Measurements from ENCODE around the gene UTS2B.
"Not testable (repeated sequence)": the region's sequence is repeated elsewhere in the genome, so short reads cannot be mapped to it uniquely, and the experiment has no call there.

Gene UTS2B

DNA sequence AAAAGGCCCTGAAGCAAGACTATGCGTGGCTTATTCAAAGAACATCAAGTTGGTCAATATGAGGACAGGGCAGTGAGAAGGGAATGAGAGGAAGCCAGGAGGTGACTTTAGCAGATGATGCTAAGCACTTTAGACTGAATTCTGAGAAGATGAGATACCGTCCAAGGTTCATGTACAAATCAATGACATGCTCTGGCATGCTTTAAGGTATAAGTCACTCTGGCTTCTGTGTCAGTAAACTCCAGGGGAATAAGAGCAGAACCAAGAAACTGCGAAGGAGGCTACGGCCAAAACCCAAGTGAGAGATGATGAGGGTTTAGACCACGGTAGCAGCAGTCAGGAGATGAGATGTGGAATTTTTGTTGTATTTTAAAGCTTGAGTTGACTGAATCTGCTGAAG lies 10.0 kb downstream of the UTS2B start:
- DNase-seq, result no peak

DNA sequence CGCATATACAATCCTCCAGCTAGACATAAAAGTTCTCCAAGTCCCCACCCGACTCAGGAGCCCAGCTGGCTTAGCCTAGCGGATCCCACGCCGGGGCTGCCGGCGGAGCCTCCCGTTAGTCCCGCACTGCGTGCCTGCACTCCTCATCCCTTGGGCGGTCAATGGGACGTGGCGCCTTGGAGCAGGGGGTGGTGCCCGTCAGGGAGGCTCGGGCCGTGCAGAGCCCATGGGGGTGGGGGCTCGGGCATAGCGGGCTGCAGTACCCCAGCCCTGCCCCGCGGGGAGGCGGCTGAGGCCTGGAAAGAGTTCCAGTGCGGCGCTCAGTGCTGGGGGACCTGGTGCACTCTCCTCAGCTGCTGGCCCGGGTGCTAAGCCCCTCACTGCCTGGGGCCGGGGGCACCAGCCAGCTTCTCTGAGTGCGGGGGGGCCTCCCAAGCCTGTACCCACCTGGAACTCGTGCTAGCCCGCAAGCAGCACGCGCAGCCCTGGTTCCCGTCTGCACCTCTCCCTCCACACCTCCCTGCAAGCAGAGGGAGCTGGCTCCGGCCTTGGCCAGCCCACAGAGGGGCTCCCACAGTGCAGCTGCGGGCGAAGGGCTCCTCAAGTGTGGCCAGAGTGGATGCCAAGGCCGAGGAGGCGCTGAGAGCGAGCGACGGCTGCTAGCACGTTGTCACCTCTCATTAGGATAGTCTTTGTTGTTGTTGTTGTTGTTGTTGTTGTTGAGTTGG lies 13.3 kb downstream of the UTS2B start:
- no peak for DNase-seq

DNA sequence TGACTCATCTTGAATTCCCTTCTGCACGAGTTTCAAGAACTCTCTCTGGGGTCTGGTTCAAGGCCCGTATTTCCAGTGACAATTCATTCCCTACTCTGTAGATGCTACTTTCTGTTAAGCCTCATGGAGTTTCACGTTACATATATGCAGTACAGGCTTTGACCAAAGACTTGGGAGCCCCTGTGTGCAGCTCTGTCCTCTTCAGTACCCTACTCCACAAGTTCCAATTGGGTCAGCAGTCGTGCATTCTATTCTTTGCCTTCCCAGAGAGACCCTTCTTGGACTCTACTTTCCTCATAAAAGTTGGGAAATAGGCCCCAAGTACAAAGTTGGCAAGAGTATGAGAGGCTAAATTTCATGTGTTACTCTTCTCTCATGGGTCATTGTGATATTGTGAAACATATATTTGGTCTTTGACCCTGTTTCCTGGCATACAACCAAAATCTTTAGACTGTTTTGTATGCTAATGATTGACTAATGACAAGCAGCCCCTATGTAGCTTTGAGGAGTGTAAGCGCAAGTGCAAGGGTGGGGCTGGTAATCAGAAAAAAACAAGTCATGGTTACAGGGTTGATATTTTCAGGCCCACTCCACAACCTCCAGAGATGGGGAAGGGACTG lies 16.1 kb downstream of the UTS2B start:
- no peak for DNase-seq

DNA sequence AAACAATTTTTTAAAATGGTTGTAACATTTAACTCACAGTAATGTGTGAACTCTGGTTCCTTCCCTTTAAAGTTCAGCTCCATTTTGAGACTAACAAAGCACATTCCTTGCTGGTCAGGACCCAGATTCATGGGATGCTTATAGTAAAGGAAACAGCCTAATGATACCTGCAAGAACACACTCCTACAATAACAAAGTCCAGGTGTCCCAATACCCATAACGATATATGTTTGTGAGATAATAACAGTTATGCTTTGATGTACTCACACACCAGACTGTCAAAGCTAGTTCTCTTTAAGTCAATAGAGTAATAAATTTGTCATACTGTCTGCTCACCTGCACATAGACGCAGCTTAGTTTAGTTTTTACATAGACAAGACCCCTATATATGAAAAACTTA lies 17.0 kb downstream of the UTS2B start:
- no peak for DNase-seq

DNA sequence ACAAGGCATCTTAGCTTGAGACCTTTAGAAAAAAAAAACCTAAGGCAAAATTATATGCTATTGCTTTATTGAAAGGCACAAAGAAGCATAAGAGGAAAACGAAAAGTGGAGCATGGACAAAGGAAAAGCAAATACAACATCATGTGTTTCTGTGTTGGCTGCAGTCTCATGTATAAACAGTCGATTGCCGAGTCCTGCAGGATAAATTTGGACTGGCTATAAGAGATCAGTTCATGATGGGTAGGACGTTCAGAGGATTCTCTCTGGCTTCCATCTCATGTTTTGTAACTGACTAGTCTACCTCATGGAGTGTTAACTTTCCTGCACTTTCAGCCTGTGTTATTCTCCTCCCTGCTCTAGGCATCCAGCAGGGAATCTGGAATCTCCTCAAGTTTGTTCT lies 23.0 kb downstream of the UTS2B start:
- no peak for DNase-seq

DNA sequence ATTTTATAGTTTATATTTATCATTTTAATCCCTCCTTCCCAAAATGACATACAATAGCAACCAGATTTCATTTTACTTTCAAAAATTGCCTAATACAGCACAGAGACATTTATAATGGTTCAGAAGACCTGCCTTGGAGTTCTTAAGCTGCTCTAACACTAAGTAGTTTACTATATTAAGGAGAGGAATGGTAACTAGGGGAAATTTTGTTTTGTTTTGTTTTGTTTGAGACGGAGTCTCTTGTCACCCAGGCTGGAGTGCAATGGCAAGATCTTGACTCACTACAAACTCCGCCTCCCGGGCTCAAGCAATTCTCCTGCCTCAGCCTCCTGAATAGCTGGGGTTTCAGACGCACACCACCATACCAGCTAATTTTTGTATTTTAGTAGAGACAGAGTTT lies 23.9 kb downstream of the UTS2B start:
- no peak for DNase-seq

DNA sequence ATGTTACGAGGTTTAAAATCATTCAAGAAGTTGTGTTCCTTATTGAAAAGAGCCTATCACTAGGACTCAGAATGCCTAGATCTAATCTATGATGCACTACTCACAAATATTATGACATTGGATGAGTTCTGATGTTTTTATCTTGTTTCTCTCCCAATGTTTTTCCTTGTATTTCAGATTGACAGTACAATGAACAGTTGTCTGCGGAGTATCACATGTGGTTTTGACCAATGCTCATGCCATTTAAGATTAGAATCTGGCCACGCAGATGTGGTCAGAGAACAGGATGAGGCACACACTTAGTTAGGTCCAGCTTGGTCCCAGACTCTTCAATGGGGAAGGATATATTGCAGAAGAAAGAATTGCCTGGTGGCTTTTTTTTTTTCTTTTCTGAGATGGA lies 26.7 kb downstream of the UTS2B start:
- no peak for DNase-seq

DNA sequence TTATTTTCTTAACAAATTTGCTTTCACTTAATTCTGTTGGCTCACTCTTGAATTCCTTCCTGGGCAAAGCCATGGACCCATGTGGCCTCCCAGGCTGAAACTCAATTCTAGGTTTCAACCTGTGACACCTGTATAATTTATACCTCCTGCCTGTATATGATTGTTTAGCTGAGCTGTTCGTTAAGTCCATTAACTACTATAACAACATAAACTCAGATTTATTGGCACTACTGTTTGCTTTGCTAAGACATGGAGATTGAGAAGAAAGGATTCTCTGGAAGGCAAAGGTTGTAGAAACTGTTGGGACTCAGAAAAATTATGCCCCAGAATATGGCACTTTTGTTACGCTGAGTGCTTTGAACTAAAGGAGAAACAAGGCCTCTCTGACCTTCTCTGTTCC lies 27.9 kb downstream of the UTS2B start:
- DNase-seq, result no peak

DNA sequence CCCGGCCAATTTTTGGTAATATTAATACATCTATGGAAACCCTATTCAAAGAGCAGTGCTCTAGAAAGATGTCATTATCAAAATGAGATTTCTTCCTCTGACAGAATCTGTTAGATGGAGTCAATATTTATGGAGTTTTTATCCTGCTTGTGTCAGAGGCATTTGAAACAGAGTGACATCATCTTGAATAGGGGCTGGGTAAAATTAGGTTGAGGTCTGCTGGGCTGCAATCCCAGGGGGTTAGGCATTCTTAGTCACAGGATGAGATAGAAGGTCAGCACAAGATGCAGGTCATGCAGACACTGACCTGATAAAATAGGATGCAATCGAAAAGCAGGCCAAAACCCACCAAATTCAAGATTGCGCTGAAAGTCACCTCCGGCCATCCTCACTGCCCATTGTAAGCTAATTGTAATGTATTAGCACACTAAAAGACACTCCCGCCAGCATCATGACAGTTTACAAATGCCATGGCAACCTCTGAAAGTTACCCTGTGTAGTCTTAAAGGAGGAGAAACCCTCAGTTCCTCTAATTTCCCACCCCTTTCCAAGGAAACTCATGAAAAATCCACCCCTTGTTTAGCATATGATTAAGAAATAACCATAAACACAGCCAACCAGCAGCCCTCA lies 28.4 kb downstream of the UTS2B start:
- DNase-seq, result no peak

DNA sequence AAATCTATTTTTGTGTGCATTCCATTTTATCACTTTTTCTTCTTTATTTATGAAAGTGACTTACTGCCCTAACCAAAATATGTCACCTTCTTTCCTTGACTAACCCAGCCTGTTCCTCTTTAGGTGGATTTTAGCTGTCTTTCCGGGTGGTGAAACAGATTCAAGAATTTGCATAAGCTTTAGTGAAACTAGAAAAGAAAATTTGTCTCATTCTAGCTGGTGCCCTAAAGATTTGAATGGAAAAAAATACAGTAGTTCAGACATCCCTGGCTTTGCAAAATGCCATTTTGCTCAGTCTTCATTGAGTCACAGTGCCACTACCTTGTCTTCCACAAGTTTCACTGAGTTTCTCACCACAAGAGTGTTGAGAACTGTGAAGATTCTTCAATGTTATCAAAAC lies 29.3 kb downstream of the UTS2B start:
- DNase-seq, result no peak

DNA sequence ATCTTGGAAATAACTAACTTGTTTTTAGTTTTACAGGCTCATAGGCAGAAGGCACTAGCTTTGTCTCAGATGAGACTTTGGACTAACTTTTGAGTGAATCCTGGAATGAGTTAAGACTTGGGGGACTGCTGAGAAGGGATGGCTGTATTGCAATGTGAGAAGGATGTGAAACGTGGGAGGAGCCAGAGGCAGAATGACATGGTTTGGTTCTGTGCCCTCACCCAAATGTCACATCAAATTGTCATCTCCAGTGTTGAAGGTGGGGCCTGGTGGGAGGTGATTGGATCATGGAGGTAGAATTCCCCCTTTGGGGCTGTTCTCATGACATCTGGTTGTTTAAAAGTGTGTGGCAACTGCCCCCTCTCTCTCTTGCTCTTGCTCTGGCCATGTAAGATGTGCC lies 29.9 kb downstream of the UTS2B start:
- DNase-seq, result no peak

DNA sequence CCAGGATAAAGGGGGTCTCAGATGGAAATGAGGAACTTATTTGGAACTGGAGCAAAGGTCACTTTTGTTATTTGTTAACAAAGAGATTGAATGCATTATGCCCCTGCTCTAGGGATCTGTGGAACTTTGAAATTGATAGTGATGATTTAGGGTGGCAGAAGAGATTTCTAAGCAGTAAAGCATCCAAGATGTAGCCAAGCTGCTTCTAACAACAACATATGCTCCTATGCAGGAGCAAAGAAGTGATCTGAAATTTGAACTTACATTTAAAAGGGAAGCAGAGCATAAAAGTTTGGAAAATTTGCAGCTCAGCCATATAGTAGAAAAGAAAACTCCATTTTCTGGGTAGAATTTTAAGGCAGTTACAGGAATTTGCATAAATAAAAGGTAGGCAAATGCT lies 31.5 kb downstream of the UTS2B start:
- no peak for DNase-seq

DNA sequence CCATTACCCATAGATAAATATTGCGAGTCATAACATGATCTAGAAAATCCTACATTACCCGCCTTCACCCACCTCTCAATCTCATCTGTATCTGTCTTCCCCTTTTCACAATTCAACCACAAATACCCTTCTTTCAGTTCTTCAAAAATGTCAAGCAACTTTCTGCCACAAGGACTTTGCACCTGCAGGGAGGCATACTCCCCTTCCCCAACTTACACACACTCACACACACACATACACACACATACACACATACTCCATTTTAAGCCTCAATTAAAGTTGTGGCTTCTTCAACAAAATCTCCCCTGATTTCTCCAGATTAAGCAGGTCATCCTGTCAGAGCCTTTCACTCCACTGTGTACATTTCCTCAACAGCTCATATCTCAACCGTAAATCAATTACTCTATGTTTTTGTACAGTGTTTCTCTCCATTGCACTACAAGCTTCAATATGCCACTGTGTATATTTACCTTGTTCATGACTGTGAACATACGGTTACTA lies 34.2 kb downstream of the UTS2B start:
- DNase-seq, result peak; percentile 9

DNA sequence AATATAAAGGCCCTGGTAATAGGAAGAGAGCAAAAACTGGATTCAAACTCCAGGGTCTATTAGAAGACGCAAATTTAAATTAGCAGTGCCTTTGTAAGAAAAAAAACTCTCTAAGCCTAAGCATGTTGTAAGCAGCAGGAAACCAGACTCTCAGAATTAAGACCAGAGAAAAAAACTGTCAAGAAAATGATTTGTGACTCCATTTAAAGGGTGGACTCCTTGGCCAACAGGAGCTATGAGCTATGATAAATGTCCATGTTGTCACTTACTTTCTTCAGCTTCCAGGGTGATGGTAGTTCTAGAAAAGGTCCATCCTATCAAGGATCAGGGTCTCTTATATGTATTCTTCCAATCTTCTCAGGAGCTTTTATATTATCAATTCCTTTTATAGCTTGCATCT lies 36.0 kb downstream of the UTS2B start:
- DNase-seq, result no peak

DNA sequence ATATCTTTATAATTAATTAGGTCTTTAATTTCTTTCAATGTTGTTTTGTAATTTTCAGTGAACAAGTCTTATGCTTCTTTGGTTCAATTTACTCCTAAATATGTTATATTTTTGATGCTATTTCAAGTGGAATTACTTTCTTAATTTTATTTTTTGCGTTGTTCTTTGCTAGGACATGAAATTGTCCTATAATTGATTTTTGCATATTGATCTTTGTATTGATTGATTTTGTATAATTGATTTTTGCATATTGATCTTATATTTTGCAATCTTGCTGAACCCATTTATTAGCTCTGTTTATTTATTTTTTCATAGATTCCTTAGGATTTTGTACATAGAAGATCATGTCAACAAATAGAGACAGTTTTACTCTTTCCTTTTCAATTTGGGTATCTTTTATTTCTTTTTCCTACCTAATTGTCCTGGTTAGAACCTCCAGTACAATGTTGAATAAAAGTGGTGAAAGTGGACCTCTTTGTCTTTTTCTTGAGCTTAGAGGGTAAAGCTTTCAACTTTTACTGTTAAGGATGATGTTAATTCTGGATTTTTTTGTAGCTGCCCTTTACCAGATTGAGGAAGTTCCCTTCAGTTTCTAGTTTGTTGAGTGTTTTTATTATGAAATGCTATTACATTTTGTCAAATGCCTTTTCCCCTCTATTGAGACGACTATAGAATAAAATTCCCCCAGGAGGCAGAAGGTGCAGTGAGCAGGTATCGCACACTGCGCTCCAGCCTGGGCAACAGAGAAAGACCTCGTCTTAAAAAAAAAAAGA lies 37.9 kb downstream of the UTS2B start:
- no peak for DNase-seq

DNA sequence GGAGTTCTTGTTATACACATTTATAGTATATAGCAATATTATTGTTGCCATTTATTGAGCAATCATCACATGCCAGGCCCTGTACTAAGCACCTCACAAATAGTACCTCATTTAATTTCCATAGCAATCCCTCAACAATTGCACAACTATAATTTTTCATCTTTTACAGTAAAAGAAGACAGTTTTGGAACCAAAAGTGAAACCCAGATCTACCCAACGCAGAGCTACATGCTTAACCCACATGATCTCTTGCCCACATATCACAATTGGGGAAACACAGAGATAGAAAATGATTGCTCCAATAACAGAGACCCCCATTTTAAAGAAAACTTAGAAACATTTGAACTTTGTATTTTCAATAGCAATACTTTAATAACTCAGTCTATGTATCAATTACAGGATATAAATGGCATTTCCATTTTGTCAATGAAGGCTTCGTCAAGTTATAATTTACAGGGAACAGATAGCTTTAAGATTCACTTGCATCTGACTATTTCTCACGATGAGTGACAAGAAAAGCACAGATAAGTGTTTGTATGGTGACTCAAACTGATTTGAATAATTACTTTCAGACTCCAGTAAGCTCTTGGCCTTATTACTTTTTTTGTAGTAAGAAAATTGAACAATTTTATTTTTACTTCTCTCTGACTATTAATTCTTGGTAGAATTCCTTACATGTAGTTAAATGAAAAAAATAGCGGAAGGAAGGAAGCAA lies 39.9 kb downstream of the UTS2B start:
- DNase-seq, result peak; percentile 31

DNA sequence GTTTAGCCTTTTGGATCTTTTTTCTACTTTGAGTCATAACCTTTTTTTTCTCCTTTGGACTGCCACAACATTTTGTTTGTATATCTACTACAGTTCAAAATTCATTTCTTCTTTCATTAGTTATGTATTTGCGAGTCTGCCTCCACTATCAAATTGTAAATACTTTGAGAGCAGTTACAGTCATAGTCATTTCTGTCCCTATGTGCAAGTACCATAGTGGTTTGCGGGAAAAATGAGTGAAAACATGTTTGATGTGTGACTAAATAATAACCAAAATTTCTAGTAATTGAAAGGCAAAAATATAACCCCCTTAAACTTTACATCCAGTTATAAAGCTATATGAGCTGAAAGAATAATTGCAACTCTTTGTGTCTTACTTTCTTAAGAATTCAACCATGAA lies 46.9 kb downstream of the UTS2B start:
- DNase-seq, result no peak

DNA sequence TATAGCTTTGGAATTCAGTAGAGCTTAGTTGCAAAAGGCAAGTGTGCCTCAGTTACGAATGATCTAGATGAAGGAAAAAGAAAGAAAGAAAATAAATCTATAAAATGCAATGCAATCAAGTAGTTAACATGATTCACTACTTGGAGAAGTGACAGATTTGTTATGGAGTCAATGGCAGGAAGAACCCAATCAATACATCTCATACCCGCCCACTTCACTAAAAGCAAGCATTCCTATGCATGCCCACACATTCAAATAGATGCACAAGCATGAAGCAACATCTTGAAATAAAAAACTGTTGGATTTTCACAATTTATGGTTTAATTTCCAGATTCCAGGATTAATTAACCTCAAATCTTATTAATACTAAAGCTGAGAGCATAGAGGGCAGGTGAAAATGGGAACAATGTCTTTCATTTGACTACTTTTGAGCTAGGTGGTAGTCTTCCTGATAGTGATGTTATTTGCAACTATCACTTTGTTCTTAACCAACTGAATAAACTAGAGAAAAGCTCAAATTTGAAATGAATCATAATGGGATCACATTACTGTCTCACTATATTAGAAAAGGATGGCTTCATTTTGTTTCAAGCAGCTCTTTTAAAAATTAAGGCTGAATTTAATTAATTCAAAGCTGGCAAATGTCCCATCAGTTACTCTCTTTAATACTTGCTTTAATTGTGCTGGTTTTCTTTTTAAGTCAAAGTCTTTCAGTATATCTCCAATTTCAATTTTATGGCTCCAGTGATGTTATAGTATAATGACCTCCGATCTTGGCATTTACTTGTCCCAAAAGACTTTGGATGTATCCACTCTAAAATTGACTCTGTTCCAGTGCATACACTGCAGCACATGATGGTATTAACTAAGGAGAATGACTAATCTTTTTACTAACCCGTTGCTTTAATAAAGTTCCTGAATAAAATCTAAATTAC lies 47.8 kb downstream of the UTS2B start:
- DNase-seq, result no peak

DNA sequence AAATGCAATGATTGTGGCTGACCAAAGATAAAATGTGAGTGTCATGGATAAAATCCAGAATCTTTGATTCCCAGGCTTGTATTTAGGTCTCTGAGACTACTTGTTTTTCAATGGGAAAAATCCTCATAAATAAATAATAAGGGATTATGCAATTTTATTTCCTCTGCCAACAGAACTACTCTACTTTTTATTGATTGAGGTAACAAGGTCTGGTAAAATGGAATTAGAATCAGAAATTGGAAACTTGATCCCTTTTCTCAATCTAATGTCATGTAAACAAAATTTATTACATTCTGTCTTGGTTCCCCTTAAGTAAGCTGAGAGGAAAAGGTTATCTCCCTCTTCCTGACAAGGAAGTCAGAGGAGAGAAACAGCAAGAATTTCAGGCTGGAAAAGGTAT lies 49.4 kb downstream of the UTS2B start:
- DNase-seq, result no peak

DNA sequence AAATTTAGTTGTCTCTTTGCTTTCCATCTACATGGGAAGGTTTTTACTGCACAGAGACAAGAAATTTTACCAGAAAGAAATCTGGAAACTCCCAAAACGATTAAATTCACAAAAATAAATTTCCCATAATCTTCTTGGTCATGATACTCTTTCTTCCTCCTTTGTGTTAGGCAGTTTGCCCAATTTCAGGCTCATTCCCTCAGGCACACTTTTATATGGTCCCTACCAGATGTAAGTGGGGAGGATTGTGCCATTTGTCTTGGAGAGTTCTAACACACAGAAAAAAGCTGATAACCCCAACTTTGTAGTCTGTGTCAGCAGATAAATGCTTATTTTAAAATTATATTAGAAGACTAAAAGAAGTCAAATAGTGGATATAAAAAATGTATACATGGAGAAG lies 50.2 kb downstream of the UTS2B start:
- DNase-seq, result no peak

DNA sequence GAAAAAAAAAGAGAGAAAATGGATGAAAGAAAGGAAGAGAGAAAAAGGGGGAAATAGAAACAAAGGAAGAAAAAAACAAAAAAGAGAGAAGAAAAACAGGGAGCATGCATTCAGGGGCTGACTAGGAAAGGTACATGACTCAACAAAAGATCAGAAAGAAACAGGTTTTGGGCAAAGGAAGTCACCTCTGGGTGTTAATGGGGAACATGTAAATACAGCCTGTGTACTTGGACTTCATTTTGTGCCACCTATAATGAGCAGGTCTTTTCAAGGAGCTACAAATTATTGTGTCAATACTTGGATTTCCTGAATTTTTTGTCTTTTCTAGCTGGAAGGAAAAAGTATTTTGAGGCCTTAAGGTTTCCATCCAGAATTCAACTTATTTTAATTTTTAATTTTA lies 54.6 kb downstream of the UTS2B start:
- DNase-seq, result no peak

DNA sequence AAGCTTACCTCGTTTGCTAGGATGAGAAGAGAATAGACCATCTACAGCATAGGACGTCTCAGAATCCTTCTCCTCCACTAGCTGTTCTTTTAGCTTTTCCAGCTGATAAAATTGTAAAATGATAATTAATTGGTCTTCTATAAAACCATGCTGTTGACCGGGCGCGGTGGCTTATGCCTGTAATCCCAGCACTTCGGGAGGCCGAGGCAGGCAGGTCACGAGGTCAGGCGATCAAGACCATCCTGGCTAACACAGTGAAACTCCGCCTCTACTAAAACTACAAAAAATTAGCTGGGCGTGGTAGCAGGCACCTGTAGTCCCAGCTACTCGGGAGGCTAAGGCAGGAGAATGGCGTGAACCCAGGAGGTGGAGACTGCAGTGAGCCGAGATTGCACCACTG lies 55.1 kb downstream of the UTS2B start:
- DNase-seq, result not testable (repeated sequence)
